GM18870 (cell line): ENCODE results near the gene ERC2.

Source experiments
- ATAC-seq: cut with Tn5 transposase; IDR thresholded peaks from one replicate; pipeline ENCODE4 v1.9.1; 2021; ENCODE audit warnings: moderate library complexity; ENCODE audit not compliant: unreplicated experiment

Gene ERC2

DNA sequence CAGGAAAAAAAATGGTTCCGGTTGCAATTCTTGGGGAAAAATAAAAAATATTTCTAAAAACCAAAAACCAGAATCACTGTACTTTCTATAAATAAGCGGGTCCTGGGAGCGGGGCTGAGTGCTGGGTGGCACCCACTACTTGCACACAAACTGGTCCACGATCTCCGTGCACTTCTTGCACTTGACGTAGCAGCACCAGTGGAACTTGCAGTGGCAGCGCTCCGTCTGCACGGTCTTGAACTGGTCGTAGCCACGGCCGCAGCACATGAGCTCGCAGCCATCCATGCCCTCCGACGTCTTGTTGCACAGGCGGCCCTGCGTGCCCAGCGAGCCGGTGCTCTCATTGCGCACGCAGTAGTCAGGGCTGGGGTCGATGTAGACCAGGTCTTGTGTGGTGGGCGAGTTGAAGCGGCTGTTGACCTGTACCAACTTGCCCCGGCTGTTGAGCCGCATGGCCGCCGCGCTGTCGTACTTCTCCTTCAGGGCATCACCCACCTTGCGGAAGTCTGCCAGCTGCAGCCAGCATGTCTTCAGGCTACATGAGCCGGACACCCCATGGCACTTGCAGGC lies 998.2 kb downstream of the ERC2 start:
- no peak for ATAC-seq

DNA sequence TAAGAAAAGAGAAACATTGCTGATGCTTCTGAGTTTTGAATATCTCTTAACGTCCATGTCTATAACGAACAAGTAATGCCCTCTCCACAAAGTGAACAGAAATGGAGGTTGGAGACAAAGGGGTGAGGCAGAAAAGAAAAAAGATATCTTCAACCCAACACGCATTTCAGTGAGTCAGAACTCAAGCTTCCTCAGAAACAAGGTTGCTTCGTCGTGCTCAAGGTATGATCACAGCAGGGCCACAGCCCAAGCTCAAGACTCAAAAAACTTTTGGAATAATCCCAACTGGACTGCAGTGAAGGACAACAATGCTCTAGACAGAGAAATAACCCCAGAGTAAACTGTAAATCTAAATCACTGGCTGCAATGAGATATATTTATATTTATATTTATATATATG lies 1000.0 kb downstream of the ERC2 start:
- ATAC-seq: no peak

DNA sequence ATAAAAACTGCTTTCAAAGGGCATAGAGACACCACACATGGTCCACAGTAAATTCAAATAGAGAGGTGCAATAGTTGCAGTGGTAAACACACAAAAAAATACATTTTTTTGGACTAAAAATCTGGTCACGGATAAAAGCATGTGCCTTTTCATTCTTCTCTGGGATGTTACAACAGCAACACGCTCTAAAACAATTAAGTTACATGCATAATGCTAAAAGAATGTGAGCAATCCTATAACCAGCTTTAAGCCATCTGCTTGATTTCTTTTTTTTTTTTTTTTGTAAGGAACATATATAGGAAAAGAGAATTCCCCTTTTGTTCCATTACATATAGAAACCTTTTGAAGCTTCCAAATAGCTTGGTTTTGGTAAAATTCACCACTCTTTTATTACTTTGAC lies 1001.2 kb downstream of the ERC2 start:
- no peak for ATAC-seq

DNA sequence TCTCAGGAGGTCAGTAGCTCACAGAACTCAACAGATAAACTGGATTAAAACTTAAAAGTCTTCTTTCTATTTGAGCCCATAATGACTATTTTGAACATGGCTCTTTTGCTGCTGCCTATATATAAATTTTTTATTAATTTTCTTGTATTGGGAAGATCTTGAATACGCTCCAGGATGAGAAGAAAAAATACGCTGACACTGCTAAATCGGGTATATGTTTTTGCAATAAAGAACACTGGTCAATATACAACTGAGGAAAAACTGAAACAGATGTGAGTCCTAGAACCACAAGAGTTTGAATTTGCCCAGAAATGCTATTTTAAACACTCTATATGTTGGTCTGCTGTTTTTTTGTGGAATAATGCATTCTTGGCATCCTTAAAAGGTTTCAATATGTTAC lies 1001.7 kb downstream of the ERC2 start:
- ATAC-seq: no peak

DNA sequence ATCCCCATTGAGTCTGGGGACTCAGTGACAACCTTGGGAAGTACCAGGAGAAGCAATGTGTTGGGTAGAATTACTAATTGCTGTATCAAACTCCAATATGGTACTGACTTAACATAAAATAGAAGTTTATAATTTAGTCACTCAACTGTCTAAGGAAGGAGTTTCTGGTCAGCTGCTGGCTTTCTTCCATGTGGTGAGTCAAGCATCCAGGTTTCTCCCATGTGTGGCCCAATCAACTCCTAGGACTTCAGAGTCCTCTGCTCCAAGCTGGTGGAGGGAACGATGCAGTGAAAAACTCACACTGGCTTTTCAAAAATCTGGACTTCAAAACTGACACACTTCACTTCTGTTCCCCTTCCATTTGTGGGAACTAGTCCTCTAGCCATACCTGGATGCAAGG lies 1006.4 kb downstream of the ERC2 start:
- no peak for ATAC-seq

DNA sequence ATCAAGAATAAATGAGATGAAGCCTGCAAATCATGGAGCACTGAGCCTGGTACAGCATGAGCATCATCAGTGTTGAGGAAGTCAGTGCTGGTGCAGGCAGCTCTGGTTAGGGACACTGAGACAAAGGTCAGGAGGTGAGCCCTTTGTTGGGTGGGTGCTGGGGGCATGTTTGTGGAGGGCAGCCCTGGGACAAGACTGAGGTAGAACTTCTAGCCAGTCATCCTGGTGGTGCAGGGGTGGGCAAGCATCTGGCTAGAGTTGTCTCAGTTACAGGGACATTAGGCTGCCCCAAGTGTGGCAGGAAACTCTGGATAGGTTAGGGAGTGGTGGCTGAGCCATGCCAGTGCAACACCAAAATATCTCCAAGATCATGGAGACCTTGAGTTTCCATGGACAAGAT lies 1008.4 kb downstream of the ERC2 start:
- ATAC-seq: no peak
